HG03342 (cell line): Measurements from ENCODE around the gene FOXN3.

Experiments
- ATAC-seq: cut with Tn5 transposase; IDR thresholded peaks from one replicate; pipeline ENCODE4 v1.9.1; 2021; ENCODE audit warnings: mild to moderate bottlenecking, moderate library complexity; ENCODE audit not compliant: unreplicated experiment

FOXN3 gene

GRCh38 chr14:89143595-89143994 lies 273.4 kb downstream of the FOXN3 start:
- ATAC-seq: no peak

DNA sequence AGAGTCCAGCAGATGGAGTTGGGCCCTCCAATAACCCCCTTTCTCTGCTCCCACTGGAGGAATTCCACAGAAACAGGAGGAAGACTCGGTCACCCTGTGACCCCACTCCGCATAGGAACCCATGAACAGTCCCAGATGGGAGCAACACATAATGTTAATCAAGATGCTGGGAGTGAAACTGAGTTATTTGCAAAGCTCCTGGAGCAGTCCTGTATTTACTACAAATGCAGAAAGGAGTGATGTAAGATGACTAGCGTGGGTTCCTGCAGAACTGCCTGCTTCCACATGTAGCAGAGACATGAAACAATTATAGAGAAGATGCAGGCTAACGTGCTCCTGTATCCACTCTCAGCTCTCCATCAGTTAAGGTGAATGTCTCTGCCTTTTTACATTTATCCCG lies 274.7 kb downstream of the FOXN3 start:
- ATAC-seq: no peak

- ATAC-seq: no peak
Measured at GRCh38 chr14:89141862-89142261, 275.2 kb downstream of the FOXN3 start.

DNA sequence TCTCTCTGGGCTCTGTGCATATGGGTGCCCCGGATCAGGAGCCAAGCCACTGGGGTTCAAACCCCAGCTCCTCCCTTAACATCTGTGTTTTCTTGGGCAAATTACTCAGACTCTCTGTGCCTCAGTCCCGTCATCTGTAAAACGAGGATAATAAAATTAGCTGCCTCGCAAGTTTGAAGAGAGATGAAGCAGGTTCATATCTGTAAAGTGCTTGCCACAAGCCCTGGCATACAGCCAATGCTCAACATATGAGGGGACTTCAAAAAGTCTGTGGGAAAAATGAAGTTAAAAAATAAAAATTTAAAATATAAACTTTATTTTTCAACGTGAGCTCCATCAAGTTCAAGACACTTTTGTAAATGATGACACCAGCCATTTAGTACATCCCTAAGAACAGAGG lies 276.7 kb downstream of the FOXN3 start:
- ATAC-seq: no peak

DNA sequence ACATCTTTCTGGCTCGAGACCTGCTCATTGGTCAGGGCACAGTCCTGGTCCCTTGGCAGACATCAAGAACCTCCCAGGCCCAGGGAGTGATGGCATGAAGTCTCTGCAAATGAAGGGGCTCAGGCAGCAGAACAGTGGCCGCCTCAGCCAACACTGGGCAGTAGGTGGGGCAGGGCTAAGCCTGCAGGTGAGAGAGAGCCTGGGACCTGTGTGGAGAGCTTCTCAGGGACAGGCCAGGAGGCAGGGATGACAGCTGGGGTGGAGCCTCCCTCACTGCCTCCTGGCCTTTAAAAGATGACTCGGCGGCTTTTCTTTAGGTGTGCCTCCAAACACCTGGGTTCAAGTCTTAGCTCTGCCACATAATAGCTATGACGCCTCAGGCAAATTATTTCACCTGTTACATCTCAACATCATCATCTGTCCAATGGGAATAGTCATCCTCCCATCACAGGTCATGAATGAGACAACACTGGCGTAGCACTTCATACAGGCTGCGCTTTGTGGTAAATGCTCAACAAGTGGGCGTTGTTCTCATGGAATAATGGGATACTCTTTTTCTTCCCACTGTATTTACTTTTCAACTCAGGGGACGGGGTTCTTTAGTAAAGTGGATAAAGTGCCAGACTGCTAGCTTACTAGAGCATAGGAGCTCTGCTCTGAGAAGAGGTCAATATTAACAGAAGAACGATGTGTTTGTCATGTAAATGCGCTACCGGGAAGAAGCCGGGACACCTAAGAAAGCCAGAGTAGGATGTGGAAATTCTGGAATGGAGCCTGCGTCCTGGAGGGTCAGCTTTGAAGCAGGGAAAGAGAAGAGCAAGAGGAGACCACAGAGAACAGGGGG lies 277.4 kb downstream of the FOXN3 start:
- ATAC-seq: no peak

GRCh38 chr14:89138846-89139245 lies 278.2 kb downstream of the FOXN3 start:
- ATAC-seq: no peak

DNA sequence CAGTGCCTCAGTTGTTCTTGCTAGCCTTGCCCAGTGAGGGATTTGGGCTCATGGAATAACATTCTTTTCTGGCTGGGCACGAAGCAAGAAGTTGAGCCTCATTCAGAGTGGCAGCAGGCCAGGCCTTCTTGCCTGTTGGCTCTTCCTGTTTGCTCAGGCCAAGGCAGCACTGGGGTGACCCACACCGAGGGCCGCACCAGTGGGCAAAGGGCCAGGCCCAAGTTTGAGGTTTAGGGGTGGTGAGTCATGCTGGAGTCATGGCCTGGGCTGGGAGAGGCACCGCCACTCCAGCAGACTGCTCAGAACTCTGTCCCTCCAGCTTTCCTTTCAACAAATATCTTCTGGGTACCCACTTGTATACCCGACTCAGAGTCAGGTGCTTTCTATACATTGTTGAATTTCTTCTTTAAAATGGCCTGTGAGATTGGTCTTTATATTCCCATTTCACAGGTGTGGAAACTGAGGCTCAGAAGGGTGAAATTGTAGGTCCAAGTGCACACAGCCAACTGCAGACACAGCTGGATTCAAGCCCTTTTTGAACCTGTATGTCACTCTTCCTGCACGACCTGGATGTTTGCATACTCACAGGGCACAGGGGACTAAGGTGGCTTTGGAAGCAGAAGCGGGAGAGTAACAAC lies 279.4 kb downstream of the FOXN3 start:
- ATAC-seq: no peak

DNA sequence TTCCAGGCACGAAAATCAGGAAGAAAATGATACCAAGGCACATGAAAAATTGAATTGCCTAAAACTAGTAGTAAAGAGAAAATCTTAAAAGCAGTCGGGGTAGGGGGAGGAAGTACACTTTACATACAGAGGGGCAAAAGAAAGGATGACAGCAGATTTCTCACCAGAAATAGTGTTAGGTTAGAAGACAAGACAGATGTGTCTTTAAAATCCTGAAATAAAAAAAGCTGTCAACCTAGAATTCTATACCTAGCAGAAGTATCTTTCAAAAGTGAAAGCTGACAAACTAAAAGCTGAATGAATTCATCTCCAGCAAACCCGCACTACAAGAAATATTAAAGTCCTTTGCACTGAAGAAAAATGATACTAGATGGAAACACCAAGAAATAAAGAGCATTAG lies 280.4 kb downstream of the FOXN3 start:
- no peak for ATAC-seq

DNA sequence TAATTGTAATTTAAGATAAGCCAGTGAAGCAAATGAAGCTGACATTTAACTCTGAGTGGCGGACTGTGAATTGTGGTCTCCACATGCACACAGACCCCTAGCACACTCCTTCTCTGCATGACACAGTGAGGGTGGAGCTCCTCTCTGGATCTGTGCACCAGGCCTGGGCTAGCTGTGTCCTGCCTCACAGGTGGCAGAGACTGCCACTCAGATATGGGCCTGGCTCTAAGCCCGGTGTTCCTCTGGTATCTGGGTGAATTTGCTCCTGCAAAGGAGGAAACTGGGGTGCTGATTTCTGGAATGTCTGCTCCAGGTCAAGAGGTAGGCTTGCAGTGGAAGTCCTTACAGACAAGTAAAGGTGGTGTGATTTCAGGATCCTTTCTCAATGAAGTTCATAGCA lies 282.4 kb downstream of the FOXN3 start:
- no peak for ATAC-seq

DNA sequence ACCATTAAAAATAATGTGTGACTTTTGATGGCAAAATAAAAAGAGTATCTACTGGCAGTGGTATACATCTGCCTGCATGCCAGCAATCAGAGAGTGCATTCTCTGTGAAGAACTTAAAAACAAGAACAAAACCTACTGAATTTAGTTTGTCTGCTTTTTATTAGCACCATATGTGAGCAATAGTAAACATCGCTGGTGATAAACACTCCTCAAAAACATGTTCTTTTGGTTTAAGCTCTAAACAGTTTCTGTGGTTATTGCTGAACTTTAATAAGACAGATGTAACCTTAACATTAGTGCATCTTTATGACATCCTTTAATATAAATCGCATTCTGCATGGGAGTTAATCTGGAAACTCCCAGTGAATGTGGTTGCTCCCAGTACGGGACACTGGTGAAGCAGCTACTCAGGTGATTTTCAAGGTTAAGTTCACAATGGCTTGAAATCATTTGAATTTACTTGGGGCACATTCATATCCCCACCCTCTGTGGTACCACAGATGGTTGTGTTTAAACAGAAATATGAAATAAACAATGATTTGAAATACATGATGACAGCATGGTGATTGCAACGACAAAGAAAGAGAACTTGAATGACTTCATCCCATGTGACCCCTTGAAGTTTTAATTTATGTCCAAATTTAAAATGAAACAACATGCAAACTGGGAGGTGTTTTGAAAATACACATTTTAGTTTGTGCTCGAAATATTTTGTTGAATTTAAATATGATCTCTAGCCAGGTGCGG lies 285.9 kb downstream of the FOXN3 start:
- ATAC-seq: no peak

DNA sequence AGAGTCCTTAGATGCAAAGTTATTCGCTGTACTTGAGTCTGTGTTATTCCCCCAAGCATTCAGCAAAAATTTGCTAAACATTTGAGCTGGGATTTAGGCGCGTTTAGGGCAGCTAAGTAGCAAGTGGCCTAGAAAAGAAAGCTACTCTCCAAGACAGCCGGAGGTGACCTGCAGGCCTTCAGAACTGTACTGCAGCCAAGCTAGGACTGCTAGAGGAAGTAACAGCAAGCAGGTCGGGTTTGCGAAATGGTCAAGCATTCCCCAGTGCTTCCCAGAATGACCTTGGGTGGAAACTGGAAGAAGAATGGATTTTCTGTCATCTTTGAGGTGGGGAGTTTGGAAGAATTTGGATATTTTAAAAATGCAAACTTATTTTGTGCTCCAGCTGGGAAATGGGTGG lies 287.5 kb downstream of the FOXN3 start:
- no peak for ATAC-seq

GRCh38 chr14:89128311-89129026 lies 288.6 kb downstream of the FOXN3 start:
- no peak for ATAC-seq

GRCh38 chr14:89126461-89126860 lies 290.6 kb downstream of the FOXN3 start:
- no peak for ATAC-seq

DNA sequence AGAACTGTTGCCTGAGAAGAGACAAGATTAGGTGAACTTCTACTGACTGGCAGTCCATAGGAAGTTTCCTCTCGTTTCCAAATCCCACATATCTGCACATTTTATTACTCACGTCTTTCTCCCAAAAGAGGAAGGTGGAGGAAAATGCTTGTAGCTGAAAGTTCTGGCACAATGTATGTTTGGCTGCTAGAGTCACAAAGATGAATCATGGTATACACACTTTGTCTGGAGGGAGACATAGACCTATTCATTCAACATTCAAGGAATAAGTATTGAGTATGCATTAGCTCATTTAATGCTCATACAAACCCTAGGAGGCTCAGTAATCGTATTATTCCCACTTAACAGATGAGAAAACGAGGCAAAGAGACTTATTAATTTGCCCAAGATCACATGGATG lies 291.8 kb downstream of the FOXN3 start:
- no peak for ATAC-seq

- ATAC-seq: no peak
Measured at GRCh38 chr14:89123851-89124250, 293.2 kb downstream of the FOXN3 start.

- ATAC-seq: no peak
Measured at GRCh38 chr14:89123215-89123614, 293.8 kb downstream of the FOXN3 start.

DNA sequence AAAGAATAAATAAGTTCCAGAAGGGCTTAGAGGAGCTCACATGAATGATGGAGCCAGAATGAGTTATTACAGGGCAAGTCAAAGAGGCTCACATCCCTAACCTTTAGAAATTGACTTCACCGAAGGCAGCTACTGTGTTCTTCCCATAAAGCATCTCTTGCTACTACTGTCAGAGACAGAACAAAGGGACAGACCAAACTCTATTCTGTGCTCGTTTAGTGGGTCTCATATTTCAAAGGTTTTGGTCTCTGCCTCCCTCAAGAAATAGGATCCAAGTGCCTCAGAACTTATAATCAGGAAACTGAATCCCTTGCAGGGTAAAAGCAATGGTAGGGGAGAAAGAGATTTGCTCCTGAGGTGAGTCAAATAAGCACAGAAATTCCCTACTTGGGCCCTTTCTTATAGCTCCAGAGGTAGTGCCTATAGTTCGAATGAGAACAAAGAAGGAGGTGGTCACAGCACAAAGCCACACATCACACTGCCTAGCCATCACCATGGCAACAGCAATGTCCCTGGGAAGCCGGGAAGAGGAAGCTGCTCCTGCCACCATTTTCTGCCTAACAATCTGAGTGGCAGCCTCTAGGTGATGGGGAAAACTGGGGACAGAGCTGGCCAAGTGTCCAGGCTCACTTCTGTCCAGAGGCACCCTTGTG lies 294.9 kb downstream of the FOXN3 start:
- no peak for ATAC-seq

DNA sequence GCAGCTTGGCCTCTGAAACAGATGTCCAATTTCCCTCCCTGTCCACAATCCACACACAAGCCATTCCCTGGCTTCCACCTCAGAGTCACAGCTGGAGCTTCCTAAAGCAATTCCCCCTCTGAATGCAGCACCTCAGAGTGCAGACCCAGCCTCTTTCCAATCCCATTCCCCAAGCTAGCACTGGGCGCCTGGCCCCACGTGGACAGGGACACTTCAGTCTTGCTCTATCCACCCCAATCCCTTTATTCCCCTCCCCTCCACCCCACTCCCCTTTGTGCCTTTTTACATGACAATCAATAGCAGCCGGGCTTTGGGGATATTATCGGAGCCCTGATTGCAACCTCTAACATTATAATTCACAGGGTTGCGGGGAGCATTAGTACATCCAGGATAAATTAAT lies 300.0 kb downstream of the FOXN3 start:
- no peak for ATAC-seq

- no peak for ATAC-seq
Measured at GRCh38 chr14:89114109-89114508, 302.9 kb downstream of the FOXN3 start.

- no peak for ATAC-seq
Measured at GRCh38 chr14:89112720-89113119, 304.3 kb downstream of the FOXN3 start.
